Neural cell (in vitro differentiated cells): Measurements from ENCODE around the gene CHAF1B. TPM values are rescaled to one million over a fixed set of nuclear protein-coding genes. Genes with fewer than 3 reads are reported as not detected.

Experiments
- H2AFZ ChIP-seq: fragments of 200-600, 300-800 bp; sonication (generic), shearing (Covaris generic); 2 replicates; pipeline ENCODE4 v1.6.0; 2014; ENCODE audit warnings: low read depth, mild to moderate bottlenecking, antibody characterized with exemption, low read length, moderate library complexity
- H3F3A ChIP-seq: fragments of 200-600 bp; shearing (Covaris generic); 2 replicates; pipeline ENCODE4 v1.6.1; 2016; ENCODE audit warnings: mild to moderate bottlenecking, moderate library complexity, mixed read lengths, antibody characterized with exemption, low read length; ENCODE audit not compliant: insufficient read depth, poor library complexity, severe bottlenecking
- H3K27ac ChIP-seq: fragments of 200-600, 300-800 bp; sonication (generic), shearing (Covaris generic); 2 replicates; pipeline ENCODE4 v1.5.1; 2014; ENCODE audit warnings: mild to moderate bottlenecking, low read length, moderate library complexity
- H3K27me3 ChIP-seq: fragments of 300-800, 200-600 bp; sonication (generic), shearing (Covaris generic); 2 replicates; pipeline ENCODE4 v1.6.0; 2014; ENCODE audit warnings: mild to moderate bottlenecking, low read depth, low read length, moderate library complexity; ENCODE audit not compliant: insufficient read depth
- H3K36me3 ChIP-seq: fragments of 300-800, 200-600 bp; sonication (generic), shearing (Covaris generic); 2 replicates; pipeline ENCODE4 v1.5.1; 2014; ENCODE audit warnings: mild to moderate bottlenecking, antibody characterized with exemption, low read length, moderate library complexity; ENCODE audit not compliant: insufficient read depth
- H3K4me2 ChIP-seq: fragments of 300-800, 200-600 bp; sonication (generic), shearing (Covaris generic); 2 replicates; pipeline ENCODE4 v1.6.0; 2014; ENCODE audit warnings: mild to moderate bottlenecking, low read length
- H3K4me3 ChIP-seq: fragments of 300-800, 200-600 bp; sonication (generic), shearing (Covaris generic); 2 replicates; pipeline ENCODE4 v1.5.1; 2014; ENCODE audit warnings: mild to moderate bottlenecking, low read length, moderate library complexity
- H3K79me2 ChIP-seq: fragments of 200-600 bp; shearing (Covaris generic); replicated peaks from 2 replicates; pipeline ENCODE4 v1.6.0; 2014; ENCODE audit warnings: mild to moderate bottlenecking, low read length, moderate library complexity; ENCODE audit not compliant: insufficient read depth
- H3K9ac ChIP-seq: fragments of 300-800, 200-600 bp; sonication (generic), shearing (Covaris generic); 2 replicates; pipeline ENCODE4 v1.6.1; 2016; ENCODE audit warnings: mild to moderate bottlenecking, low read length, mixed read lengths
- H3K9me2 ChIP-seq: fragments of 200-600 bp; shearing (Covaris generic); 2 replicates; pipeline ENCODE4 v1.6.1; 2016; ENCODE audit warnings: mild to moderate bottlenecking, low read length, mixed read lengths; ENCODE audit not compliant: insufficient read depth
- H3K9me3 ChIP-seq: fragments of 200-600, 300-800 bp; sonication (generic), shearing (Covaris generic); 2 replicates; pipeline ENCODE4 v1.6.1; 2016; ENCODE audit warnings: mild to moderate bottlenecking, mixed run types, low read length, moderate library complexity, mixed read lengths
- H4K20me1 ChIP-seq: fragments of 200-600 bp; shearing (Covaris generic); 2 replicates; pipeline ENCODE4 v1.6.1; 2016; ENCODE audit warnings: mild to moderate bottlenecking, mixed run types; ENCODE audit not compliant: insufficient read depth
- CTCF ChIP-seq: fragments of 450-650 bp; IDR thresholded peaks from 2 replicates; pipeline ENCODE4 v1.5.1; 2014; ENCODE audit warnings: antibody characterized with exemption, mild to moderate bottlenecking, moderate library complexity; ENCODE audit not compliant: poor library complexity, severe bottlenecking
- EP300 ChIP-seq: fragments of 450-650 bp; conservative IDR thresholded peaks from 2 replicates; pipeline ENCODE4 v1.6.1; 2014; ENCODE audit warnings: antibody characterized with exemption, mild to moderate bottlenecking, moderate library complexity; ENCODE audit not compliant: poor library complexity, severe bottlenecking
- EZH2 ChIP-seq: fragments of 200-600, 300-800 bp; shearing (Covaris generic), sonication (generic); IDR thresholded peaks from 2 replicates; pipeline ENCODE4 v1.6.1; 2014; ENCODE audit warnings: antibody characterized with exemption, low read length, borderline replicate concordance, mild to moderate bottlenecking; ENCODE audit not compliant: insufficient read depth, poor library complexity, severe bottlenecking
- MXI1 ChIP-seq: fragments of 450-650 bp; conservative IDR thresholded peaks from 2 replicates; pipeline ENCODE4 v1.6.1; 2014; ENCODE audit warnings: antibody characterized with exemption, mild to moderate bottlenecking; ENCODE audit not compliant: poor library complexity, severe bottlenecking
- POLR2AphosphoS5 ChIP-seq: IDR thresholded peaks from 2 replicates; pipeline ENCODE4 v1.6.1; 2012
- RAD21 ChIP-seq: fragments of 450-650 bp; conservative IDR thresholded peaks from 2 replicates; pipeline ENCODE4 v1.6.1; 2014; ENCODE audit warnings: antibody characterized with exemption, mild to moderate bottlenecking, moderate library complexity
- REST ChIP-seq: IDR thresholded peaks from 2 replicates; pipeline ENCODE4 v1.6.1; 2012; ENCODE audit warnings: borderline replicate concordance
- SMC3 ChIP-seq: fragments of 450-650 bp; conservative IDR thresholded peaks from 2 replicates; pipeline ENCODE4 v1.6.1; 2014; ENCODE audit warnings: antibody characterized with exemption, mild to moderate bottlenecking, moderate library complexity; ENCODE audit not compliant: poor library complexity
- TAF1 ChIP-seq: IDR thresholded peaks from 2 replicates; pipeline ENCODE4 v1.6.1; 2012; ENCODE audit warnings: low read depth
- polyA plus RNA-seq: library from polyadenylated mRNA; depleted of rRNA; stranded (reverse); fragments of >200 nt; gene quantifications from 2 replicates; pipeline ENCODE4 v1.2.3, GENCODE V29; 2014

The CHAF1B gene
- polyA plus RNA-seq, 1 donor from 2014 or later: 0.72 TPM

GRCh38 chr21:36402339-36402738, 17.1 kb downstream of the CHAF1B start:
- no peaks in the 10 kb centered on the region for H3K27me3 ChIP-seq
- H2AFZ ChIP-seq: no peak overlapping the region
- H3K79me2 ChIP-seq: no peaks in the 10 kb centered on the region
- H3K36me3 ChIP-seq: no peaks in the 10 kb centered on the region
- no peak overlapping the region for H3K27ac ChIP-seq
- no peak overlapping the region for H3K4me3 ChIP-seq
- no peak overlapping the region for H3K9ac ChIP-seq
- no peaks in the 10 kb centered on the region for H3K9me2 ChIP-seq
- TF ChIP-seq EP300 (no peak), REST (no peak), TAF1 (no peak), POLR2AphosphoS5 (no peak), RAD21 (no peak)
- H3K4me2 ChIP-seq: no peak overlapping the region
- H3F3A ChIP-seq: no peaks in the 10 kb centered on the region
- no peaks in the 10 kb centered on the region for H4K20me1 ChIP-seq
- H3K9me3 ChIP-seq: no peaks in the 10 kb centered on the region

- Histone ChIP-seq H3K9me2 (no peaks in the 10 kb centered on the region), H3K4me2 (no peak overlapping the region), H3K79me2 (no peaks in the 10 kb centered on the region), H2AFZ (no peak overlapping the region), H3K9ac (no peak overlapping the region), H3K4me3 (no peak overlapping the region), H3K36me3 (no peaks in the 10 kb centered on the region), H3F3A (no peaks in the 10 kb centered on the region), H4K20me1 (no peaks in the 10 kb centered on the region), H3K27me3 (no peaks in the 10 kb centered on the region), H3K9me3 (no peaks in the 10 kb centered on the region), H3K27ac (no peak overlapping the region)
- TF ChIP-seq CTCF (no peak), RAD21 (no peak), MXI1 (no peak), REST (no peak), POLR2AphosphoS5 (no peak), EP300 (no peak), EZH2 (no peak), TAF1 (no peak), SMC3 (no peak)
Observed at GRCh38 chr21:36403713-36404112, 18.5 kb downstream of the CHAF1B start.
